ENCODE measurements around the gene CGB3.

Gene CGB3

DNA sequence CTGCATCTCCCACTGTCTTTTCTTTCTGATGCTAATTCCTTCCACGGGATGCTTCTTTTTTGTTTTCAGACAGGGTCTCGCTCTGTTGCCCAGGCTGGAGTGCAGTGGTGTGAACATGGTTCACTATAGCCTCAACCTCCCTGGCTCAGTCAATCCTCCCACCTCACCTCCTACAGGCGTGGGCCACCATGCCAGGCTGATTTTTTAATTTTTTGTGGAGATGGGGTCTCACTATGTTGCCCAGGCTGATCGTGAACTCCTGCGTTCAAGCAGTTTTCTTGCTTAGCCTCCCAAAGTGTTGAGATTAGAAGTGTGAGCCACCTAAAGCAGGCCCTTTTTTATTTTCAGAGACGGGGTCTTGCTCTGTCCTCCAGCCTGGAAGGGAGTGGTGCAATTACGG lies 35.8 kb downstream of the CGB3 start:
- no peak for DNase-seq (ENCODE audit: low spot score)

DNA sequence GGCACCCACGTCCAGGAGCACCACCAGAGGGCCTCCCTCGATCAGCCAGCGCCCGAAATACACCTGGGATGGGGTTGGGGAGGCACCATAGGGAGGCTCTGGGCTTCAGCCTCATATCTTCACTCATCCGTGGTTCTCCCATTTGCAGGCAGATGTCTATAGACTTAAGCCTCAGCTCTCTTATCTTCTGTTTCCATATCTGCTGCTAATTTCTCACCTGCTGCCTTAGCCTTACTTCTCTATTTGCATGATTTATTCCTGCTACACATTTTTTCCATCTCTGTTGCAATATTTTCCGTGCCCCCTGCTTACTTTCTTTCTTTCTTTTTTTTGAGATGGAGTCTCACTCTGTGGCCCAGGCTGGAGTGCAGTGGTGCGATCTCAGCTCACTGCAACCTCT lies 36.8 kb downstream of the CGB3 start:
- DNase-seq (ENCODE audit: low spot score), result no peak

DNA sequence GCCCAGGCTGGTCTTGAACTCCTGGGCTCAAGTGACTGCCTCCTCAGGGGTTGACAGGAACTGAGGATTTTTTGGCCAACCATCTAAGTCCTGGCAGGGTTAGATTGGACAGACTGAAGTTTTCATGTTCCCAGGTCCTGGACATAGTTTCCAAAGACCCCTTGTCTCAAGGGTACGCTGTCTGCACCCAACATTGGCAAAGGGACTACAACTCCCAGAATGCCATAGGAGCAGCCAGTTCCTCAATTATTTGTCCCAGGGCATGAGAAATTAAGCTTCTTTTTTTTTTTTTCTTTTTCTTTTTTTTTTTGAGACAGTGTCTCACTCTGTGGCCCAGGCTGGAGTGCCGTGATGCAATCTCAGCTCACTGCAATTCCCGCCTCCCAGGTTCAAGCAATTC lies 37.9 kb downstream of the CGB3 start:
- no peak for DNase-seq (ENCODE audit: low spot score)

- DNase-seq (ENCODE audit: low spot score), result no peak
These were observed 38.4 kb downstream of the CGB3 start for GRCh38 chr19:48985711-48986110.

DNA sequence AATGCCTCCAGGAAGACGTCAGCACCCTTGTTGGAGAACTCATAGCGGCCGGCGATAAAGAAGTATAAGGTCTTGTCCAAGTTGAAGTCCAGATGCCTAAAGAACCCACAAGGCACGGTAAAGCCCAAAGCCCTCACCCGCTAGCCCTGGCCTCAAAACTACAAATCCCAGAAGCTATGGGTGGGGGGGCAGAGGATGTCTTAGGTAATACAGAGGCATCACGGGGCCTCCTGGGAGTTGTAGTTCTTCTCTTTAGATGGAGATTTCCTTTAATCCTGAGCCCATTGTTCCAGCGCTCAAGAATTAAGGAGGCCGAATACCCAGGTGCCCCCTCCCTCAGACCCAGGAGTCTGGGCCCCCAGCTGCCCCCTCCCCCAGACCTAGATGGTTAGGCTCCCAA lies 41.9 kb downstream of the CGB3 start:
- no peak for DNase-seq (ENCODE audit: low spot score)

DNA sequence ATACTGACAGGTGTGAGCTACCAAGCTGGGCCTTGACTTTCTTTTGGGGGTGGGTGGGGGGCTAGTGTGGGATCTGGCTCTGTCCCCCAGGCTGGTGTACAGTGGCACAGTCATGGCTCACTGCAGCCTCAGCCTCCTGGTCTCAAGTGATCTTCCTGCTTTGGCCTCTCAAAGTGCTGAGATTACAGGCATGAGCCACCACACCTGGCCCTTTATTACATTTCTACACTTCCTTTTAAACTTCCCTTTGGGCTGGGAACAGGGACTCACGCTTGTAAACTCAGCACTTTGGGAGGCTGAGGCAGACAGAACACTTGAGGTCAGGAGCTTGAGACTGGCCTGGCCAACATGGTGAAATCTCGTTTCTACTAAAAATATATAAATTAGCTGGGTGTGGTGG lies 47.1 kb downstream of the CGB3 start:
- no peak for DNase-seq (ENCODE audit: low spot score)

- no peak for DNase-seq (ENCODE audit: low spot score)
These were observed 47.9 kb downstream of the CGB3 start for GRCh38 chr19:48975947-48976847.
